GM12878 (cell line): ENCODE results near the gene THSD8.

ENCODE experiments used
- CHD4 ChIP-seq: fragments of 200-600 bp; sonication (generic); IDR thresholded peaks from 2 replicates; pipeline ENCODE4 v1.6.1; 2016; ENCODE audit warnings: mild to moderate bottlenecking
- STAT3 ChIP-seq: IDR thresholded peaks from 2 replicates; pipeline ENCODE4 v1.6.1; 2011; ENCODE audit warnings: low read depth, low read length, improper control_type of control experiment

DNA sequence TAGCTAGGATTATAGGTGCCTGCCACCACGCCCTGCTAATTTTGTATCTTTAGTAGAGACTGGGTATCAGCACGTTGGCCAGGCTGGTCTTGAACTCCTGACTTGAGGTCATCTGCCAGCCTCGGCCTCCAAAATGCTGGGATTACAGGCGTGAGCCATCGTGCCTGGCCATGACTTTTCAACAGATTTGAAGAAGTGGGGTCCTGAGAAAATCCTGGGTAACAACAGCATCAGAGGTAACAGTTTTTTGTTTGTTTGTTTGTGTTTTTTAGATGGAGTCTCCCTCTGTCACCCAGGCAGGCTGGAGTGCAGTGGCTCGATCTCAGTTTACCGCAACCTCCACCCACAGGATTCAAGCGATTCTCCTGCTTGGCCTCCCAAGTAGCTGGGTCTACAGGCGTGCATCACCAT is 6.9 kb upstream of the THSD8 start:
- TF ChIP-seq STAT3 (no peak), CHD4 (no peak)
